GM21717 (cell line): ENCODE measurements around the gene MSI2.

ENCODE experiments used
- ATAC-seq: cut with Tn5 transposase; IDR thresholded peaks from one replicate; pipeline ENCODE4 v1.9.1; 2021; ENCODE audit warnings: mild to moderate bottlenecking, moderate library complexity; ENCODE audit not compliant: unreplicated experiment

Gene MSI2

GRCh38 chr17:57666201-57666870, 410.0 kb downstream of the MSI2 start:
- no peak for ATAC-seq

- no peak for ATAC-seq
Observed at GRCh38 chr17:57666946-57667345, 410.6 kb downstream of the MSI2 start.

GRCh38 chr17:57667461-57667923, 411.2 kb downstream of the MSI2 start:
- no peak for ATAC-seq

DNA sequence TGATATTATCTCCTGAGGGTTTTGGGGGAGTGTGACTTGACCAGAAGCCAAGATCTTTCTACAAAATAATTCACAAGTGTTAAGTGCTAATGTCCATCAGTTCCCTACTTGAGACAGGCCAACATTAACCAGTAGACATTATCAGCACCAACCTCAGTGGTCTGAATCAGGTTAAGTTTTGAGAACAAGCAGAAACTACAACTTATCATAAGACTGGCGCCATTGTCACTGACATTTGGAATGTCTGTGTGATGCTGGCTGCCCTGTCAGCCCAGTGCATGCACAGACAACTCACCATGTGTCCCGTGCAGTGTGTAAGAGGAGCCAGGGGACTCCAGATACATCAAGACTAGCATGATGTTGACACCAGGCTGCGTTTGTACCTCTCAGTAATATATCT, 412.0 kb downstream of the MSI2 start:
- ATAC-seq = no peak

GRCh38 chr17:57669671-57670529, 413.6 kb downstream of the MSI2 start:
- no peak for ATAC-seq

DNA sequence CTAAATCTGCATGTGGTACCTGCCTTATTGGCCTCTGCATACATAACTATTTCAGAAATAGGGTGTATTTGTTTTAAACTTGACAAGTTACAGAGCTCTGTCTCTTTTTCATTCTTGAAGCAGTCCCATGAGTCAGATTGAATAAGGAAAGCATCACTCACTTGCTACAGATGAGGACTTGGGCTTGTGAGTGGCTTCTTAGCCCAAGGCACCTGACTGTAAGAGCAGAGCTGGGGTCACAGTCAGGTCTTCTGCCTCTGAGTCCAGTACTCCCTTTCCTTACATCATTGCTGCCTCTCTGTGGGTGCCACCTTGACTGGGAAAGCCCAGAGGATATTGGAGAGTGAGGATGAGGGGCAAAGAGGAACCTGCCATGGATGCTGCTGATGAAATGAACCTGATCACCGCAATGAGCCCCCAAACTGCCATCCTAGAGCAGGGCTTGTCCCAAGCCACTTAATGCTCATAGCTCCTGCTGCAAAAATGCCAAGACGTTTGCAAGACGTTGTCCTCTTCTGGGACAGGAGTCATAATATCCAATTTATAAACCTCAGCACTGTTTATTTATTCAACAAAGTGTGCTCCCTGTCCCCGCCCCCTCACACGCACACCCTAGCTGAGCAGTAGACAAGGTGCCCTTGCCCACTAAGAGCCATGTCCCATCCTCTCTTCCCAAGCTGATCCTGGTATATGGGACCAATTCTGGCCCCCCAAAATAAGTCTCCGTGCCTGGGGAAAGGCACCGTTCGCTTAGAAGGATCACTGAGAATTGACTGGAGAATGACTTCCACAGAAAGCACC, 414.6 kb downstream of the MSI2 start:
- ATAC-seq = no peak

- no peak for ATAC-seq
Observed at GRCh38 chr17:57671667-57672632, 415.6 kb downstream of the MSI2 start.

DNA sequence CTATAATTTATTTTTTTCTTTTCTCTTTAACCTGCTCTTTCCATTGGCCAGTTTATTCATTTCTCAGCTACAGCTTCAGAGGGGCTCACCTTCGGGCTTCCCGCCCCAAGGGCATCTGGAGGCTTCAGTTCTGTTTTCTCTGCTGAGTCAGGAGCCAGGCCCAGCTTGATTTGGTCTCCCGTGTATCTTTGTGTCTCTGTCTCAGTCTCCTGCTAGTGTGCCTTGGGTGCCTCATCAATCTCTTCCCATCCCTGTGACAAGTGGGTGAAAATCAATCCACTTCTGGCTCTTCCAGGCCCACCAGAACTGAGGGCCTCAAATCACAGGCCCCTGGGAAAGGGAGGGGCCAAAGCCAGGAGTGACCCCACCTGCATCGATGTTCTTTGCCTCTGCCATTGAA, 416.6 kb downstream of the MSI2 start:
- ATAC-seq = no peak

DNA sequence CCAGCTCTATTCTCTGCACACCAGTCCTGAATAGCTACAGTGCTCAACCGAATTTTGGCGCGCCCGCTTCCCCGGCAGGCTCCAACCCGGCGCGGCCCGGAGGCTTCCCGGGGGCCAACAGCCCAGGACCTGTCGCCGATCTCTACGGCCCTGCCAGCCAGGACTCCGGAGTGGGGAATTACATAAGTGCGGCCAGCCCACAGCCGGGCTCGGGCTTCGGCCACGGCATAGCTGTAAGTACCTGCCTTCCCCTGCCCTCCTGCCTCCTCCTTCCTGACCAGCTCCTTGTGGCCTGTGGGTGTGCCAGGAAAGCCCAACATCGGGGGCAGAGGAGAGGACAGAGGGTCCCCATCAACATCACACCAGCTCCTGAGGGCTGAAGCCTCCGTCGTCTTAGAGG, 418.6 kb downstream of the MSI2 start:
- ATAC-seq = no peak

DNA sequence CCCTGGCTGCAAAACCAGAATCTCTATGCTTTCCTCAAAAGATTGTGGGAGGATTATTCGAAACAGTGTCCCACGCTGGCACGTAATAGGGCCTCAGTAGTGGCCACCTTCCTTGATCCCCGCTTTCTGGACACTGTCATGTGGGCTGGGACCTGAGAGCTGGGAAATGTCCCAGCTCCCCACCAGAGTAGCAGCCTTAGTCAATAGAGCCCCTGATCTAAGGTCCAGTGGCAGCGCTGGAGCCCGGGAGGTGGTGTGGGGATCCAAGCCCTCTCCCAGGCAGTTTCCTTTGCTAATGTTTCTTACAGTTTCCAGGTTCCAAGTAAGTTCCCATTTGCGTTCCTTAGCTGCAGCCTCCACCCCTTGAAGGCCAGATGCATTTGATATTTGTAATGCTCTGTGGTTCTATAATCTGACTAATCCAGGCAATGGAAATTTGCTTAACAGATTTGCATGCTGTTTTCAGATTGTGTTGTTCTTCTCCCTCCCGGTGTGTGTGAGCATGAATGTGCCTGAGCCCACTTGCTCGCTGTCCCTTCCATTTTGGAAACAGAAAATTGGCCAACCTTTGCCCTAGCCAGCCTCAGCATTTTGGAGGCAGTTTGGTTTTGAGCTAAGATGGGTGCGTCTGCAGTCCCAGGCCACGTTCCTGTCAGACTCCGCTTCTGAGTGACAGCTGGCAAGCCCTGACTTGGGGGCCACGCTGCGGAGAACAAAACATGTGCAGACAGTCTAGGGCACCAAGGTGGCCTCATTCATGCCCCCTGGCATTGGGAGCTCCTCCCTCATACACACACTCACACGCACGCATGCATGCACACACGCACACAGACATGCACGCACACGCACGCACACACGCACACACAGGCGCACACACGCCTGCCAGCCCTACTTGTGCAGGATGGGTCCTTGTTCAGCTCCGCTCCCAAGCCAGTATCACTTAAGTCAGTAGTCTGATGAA, 419.4 kb downstream of the MSI2 start:
- ATAC-seq = no peak

GRCh38 chr17:57676543-57676942, 420.2 kb downstream of the MSI2 start:
- no peak for ATAC-seq

- no peak for ATAC-seq
Observed at GRCh38 chr17:57677301-57677700, 421.0 kb downstream of the MSI2 start.

DNA sequence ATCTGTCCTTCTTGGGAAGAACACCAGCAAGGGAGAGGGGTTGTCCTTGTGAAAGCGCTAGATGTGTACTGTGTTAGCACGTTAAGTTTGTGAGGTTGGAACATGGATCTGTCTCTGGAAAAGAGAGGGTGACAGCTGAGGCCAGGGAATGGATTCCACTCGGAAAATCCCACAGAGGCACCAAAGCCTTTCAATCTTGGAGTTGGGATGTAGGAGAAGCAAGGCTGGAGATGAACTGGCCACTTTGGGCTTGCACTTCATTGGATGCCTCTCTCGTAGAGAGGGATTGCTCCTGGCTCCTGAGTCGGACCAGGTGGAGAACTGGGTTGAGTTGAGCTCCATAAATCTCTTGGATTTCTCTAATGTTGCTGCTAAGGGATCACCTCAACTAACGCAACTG, 421.5 kb downstream of the MSI2 start:
- ATAC-seq = no peak

GRCh38 chr17:57678393-57678792, 422.1 kb downstream of the MSI2 start:
- ATAC-seq = no peak

DNA sequence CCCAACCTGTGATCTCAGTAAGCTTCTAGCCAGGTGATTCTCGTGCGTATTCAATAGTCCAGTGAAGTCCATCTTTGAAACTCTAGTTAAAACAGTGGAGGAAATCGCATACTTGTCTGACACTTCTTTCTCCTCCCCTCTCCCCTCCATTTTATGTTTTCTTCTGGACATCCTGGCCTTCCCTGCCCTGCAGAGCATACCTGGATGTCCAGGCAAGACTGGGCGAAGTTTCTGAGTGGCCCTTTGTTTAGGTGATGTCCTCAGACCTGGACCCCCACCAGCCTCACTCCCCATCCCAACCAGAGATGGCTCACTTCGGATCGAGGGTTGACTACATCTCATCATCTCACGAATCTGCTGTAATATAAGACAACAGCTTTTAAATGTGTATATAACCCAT, 423.0 kb downstream of the MSI2 start:
- ATAC-seq = no peak

- no peak for ATAC-seq
Observed at GRCh38 chr17:57679906-57680695, 423.8 kb downstream of the MSI2 start.

DNA sequence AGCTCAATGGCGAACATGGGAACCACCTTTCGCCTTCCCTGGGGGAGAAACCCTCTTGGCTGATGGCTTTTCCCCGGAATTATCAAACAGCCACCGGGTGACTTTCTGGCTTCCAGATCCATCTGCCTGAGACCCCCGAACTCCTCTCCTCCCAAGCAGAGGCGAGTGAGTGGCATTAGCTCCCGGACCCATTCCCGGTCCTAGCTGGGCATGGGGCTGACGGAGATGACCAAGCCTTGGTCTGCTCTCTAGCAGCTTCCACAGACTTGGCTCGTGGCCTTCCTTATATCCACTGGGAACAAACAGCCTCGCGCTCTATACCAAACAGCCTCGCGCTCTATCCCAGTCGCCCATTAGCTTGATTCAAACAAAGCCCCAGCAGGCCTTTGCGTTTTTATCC, 426.4 kb downstream of the MSI2 start:
- ATAC-seq = no peak

GRCh38 chr17:57684711-57685498, 428.6 kb downstream of the MSI2 start:
- no peak for ATAC-seq
